ENCODE results near the gene ROBO2.

GRCh38 chr3:77242371-77242770 is 202.5 kb downstream of the ROBO2 start:
- TF ChIP-seq, protein P1, sequence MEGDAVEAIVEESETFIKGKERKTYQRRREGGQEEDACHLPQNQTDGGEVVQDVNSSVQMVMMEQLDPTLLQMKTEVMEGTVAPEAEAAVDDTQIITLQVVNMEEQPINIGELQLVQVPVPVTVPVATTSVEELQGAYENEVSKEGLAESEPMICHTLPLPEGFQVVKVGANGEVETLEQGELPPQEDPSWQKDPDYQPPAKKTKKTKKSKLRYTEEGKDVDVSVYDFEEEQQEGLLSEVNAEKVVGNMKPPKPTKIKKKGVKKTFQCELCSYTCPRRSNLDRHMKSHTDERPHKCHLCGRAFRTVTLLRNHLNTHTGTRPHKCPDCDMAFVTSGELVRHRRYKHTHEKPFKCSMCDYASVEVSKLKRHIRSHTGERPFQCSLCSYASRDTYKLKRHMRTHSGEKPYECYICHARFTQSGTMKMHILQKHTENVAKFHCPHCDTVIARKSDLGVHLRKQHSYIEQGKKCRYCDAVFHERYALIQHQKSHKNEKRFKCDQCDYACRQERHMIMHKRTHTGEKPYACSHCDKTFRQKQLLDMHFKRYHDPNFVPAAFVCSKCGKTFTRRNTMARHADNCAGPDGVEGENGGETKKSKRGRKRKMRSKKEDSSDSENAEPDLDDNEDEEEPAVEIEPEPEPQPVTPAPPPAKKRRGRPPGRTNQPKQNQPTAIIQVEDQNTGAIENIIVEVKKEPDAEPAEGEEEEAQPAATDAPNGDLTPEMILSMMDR (IDR thresholded peaks at IDR 0.05), result no peak
- TF ChIP-seq POLR2A (IDR thresholded peaks at IDR 0.05), result no peak
- TF ChIP-seq POLR2AphosphoS5 (IDR thresholded peaks at IDR 0.05), result no peak
- no peak for TF ChIP-seq EP300 (IDR thresholded peaks at IDR 0.05; ENCODE audit: low read depth)
